OCI-LY1 (cell line): ENCODE data around the gene VEGFA.
A peak's percentile ranks its signal among the peaks of the same experiment; 100 is the strongest.

Experiments used
- CTCF ChIP-seq: fragments of 200-600 bp; sonication (generic), shearing (Covaris generic); IDR thresholded peaks from 2 replicates; pipeline ENCODE4 v1.5.1; 2017; ENCODE audit warnings: mild to moderate bottlenecking, antibody characterized with exemption, low read length, moderate library complexity, mixed read lengths
- EZH2 ChIP-seq: fragments of 200-600 bp; sonication (generic), shearing (Covaris generic); IDR thresholded peaks from 2 replicates; pipeline ENCODE4 v1.8.0; 2017; ENCODE audit warnings: borderline replicate concordance, mixed run types, mild to moderate bottlenecking, antibody characterized with exemption, low read length, moderate library complexity, mixed read lengths

GRCh38 chr6:43800746-43801494 lies 30.9 kb downstream of the VEGFA start:
- TF ChIP-seq CTCF: peak; percentile 20; the same call in 1 of the 2 replicates
- TF ChIP-seq EZH2: no peak
